Trophoblast cell (in vitro differentiated cells and primary cell): Measurements from ENCODE around the gene PGM1.

Experiments
- DNase-seq, 2 donors: peaks; one replicate each; pipeline ENCODE4 v3.0.0-alpha.2; 2016
- H2AFZ ChIP-seq: 2 replicates; pipeline ENCODE4 v1.6.1; 2013; ENCODE audit warnings: low read length, moderate library complexity, mild to moderate bottlenecking; ENCODE audit not compliant: insufficient read depth, poor library complexity
- H2AK5ac ChIP-seq: 2 replicates; pipeline ENCODE4 v1.6.1; 2013; ENCODE audit warnings: mild to moderate bottlenecking, low read length
- H2BK120ac ChIP-seq: 2 replicates; pipeline ENCODE4 v1.6.1; 2013; ENCODE audit warnings: low read length, mild to moderate bottlenecking, moderate library complexity; ENCODE audit not compliant: insufficient read depth, poor library complexity
- H2BK12ac ChIP-seq: 2 replicates; pipeline ENCODE4 v1.6.1; 2013; ENCODE audit warnings: mild to moderate bottlenecking, low read length, moderate library complexity
- H2BK5ac ChIP-seq: 2 replicates; pipeline ENCODE4 v1.6.1; 2013; ENCODE audit warnings: low read length, low read depth, moderate library complexity, mild to moderate bottlenecking; ENCODE audit not compliant: poor library complexity
- H3K14ac ChIP-seq: 2 replicates; pipeline ENCODE4 v1.6.1; 2013; ENCODE audit warnings: mild to moderate bottlenecking, low read length
- H3K18ac ChIP-seq: 2 replicates; pipeline ENCODE4 v1.6.1; 2013; ENCODE audit warnings: mild to moderate bottlenecking, low read length
- H3K23ac ChIP-seq: 2 replicates; pipeline ENCODE4 v1.6.1; 2013; ENCODE audit warnings: low read length
- H3K27ac ChIP-seq: 2 replicates; pipeline ENCODE4 v1.5.1; 2013; ENCODE audit warnings: low read depth, mild to moderate bottlenecking, inconsistent platforms, low read length, moderate library complexity
- H3K27me3 ChIP-seq: 2 replicates; pipeline ENCODE4 v1.6.1; 2013; ENCODE audit warnings: inconsistent platforms, mild to moderate bottlenecking, low read length, moderate library complexity; ENCODE audit not compliant: insufficient read depth
- H3K36me3 ChIP-seq, 2 experiments: 1 replicate in 1 of 2; 2 replicates in 1 of 2; pipeline ENCODE4 v1.6.1; 2013; ENCODE audit warnings: low read length in 2 of 2, mild to moderate bottlenecking in 2 of 2, moderate library complexity in 1 of 2; ENCODE audit not compliant: insufficient read depth in 2 of 2, control insufficient read depth in 1 of 2
- H3K4ac ChIP-seq: 2 replicates; pipeline ENCODE4 v1.6.1; 2013; ENCODE audit warnings: low read depth, mild to moderate bottlenecking, low read length, moderate library complexity
- H3K4me1 ChIP-seq, 2 experiments: 1 replicate in 1 of 2; 2 replicates in 1 of 2; pipeline ENCODE4 v1.6.1; 2013; ENCODE audit warnings: low read length in 2 of 2, mild to moderate bottlenecking in 2 of 2, moderate library complexity in 1 of 2; ENCODE audit not compliant: insufficient read depth in 2 of 2, control insufficient read depth in 1 of 2
- H3K4me2 ChIP-seq: 2 replicates; pipeline ENCODE4 v1.6.1; 2013; ENCODE audit warnings: inconsistent platforms, mild to moderate bottlenecking, low read length, moderate library complexity
- H3K4me3 ChIP-seq: 2 replicates; pipeline ENCODE4 v1.5.1; 2013; ENCODE audit warnings: mild to moderate bottlenecking, low read depth, low read length, inconsistent platforms
- H3K79me1 ChIP-seq: one replicate; pipeline ENCODE4 v1.6.1; 2013; ENCODE audit warnings: low read length
- H3K79me2 ChIP-seq: 2 replicates; pipeline ENCODE4 v1.6.1; 2013; ENCODE audit warnings: low read length, mild to moderate bottlenecking; ENCODE audit not compliant: control insufficient read depth, insufficient read depth, poor library complexity
- H3K9ac ChIP-seq: 2 replicates; pipeline ENCODE4 v1.6.1; 2013; ENCODE audit warnings: mild to moderate bottlenecking, low read length
- H3K9me3 ChIP-seq: 2 replicates; pipeline ENCODE4 v1.6.1; 2013; ENCODE audit warnings: low read depth, mild to moderate bottlenecking, control low read depth, inconsistent platforms, low read length; ENCODE audit not compliant: insufficient read depth
- H4K12ac ChIP-seq: 2 replicates; pipeline ENCODE4 v1.6.1; 2013; ENCODE audit warnings: low read depth, mild to moderate bottlenecking, low read length, moderate library complexity
- H4K8ac ChIP-seq: 2 replicates; pipeline ENCODE4 v1.6.1; 2013; ENCODE audit warnings: low read depth, mild to moderate bottlenecking, low read length, moderate library complexity
- H4K91ac ChIP-seq: one replicate; pipeline ENCODE4 v1.6.1; 2013; ENCODE audit warnings: low read depth, mild to moderate bottlenecking, low read length, moderate library complexity
- WGBS: extraction: QIAGEN DNeasy Blood & Tissue Kit; methylation state at CpG from one replicate; pipeline ENCODE4 v1.1.7; 2013; ENCODE audit warnings: missing lambda C conversion rate; ENCODE audit not compliant: insufficient read length, insufficient coverage; ENCODE audit errors: extremely low coverage; 5-methylcytosine and 5-hydroxymethylcytosine counted together

The PGM1 gene

GRCh38 chr1:63612564-63612963 lies 19.4 kb downstream of the PGM1 start:
- Histone ChIP-seq H3K4ac (no peak overlapping the region), H2BK12ac (no peak overlapping the region), H2AFZ (no peak overlapping the region), H3K14ac (no peak overlapping the region), H3K79me1 (peaks cover 7% of the 10 kb centered on the region), H2BK5ac (no peak overlapping the region), H3K9me3 (no peaks in the 10 kb centered on the region), H3K27me3 (no peaks in the 10 kb centered on the region), H4K8ac (no peak overlapping the region), H2AK5ac (no peak overlapping the region), H3K36me3 (no peaks in the 10 kb centered on the region), H3K23ac (no peak overlapping the region), H2BK120ac (peak overlapping the region; percentile 24), H4K91ac (no peak overlapping the region), H3K79me2 (no peaks in the 10 kb centered on the region), H3K27ac (peak overlapping the region; percentile 77), H3K4me3 (no peak overlapping the region), H3K4me1 (peaks cover 4 to 16% of the 10 kb centered on the region in 2 experiments), H3K9ac (no peak overlapping the region), H4K12ac (no peak overlapping the region), H3K18ac (no peak overlapping the region), H3K4me2 (peak overlapping the region; percentile 27)
- no CpG with 5 or more reads among the region's 4 CpGs for WGBS
- DNase-seq: peak; percentile 80 to 91

GRCh38 chr1:63612971-63613370 lies 19.8 kb downstream of the PGM1 start:
- DNase-seq: peak; percentile 40 to 64
- H3K36me3 ChIP-seq: no peaks in the 10 kb centered on the region

GRCh38 chr1:63615768-63616420 lies 22.7 kb downstream of the PGM1 start:
- WGBS: no CpG with 5 or more reads among the region's 6 CpGs
- Histone ChIP-seq H3K9ac (no peak overlapping the region), H3K4me3 (no peak overlapping the region), H3K4ac (no peak overlapping the region), H3K23ac (no peak overlapping the region), H2BK5ac (no peak overlapping the region), H3K4me1 (peaks cover 4 to 15% of the 10 kb centered on the region in 2 experiments), H3K9me3 (no peaks in the 10 kb centered on the region), H2AFZ (no peak overlapping the region), H3K79me1 (peaks cover 6% of the 10 kb centered on the region), H2AK5ac (no peak overlapping the region), H4K8ac (no peak overlapping the region), H4K91ac (no peak overlapping the region), H3K27ac (no peak overlapping the region), H2BK120ac (no peak overlapping the region), H3K18ac (no peak overlapping the region), H3K14ac (no peak overlapping the region), H3K27me3 (no peaks in the 10 kb centered on the region), H3K4me2 (no peak overlapping the region), H4K12ac (no peak overlapping the region), H2BK12ac (no peak overlapping the region), H3K36me3 (no peaks in the 10 kb centered on the region), H3K79me2 (no peaks in the 10 kb centered on the region)
- DNase-seq: peak; percentile 72 to 95

More at GRCh38 chr1:63612971-63613370, 19.8 kb downstream of the PGM1 start:
- H3K4me3 ChIP-seq: no peak overlapping the region
- no peak overlapping the region for H3K9ac ChIP-seq
- peak overlapping the region; percentile 24 for H2BK120ac ChIP-seq
- no peak overlapping the region for H2BK12ac ChIP-seq
- no peak overlapping the region for H3K14ac ChIP-seq
- no peaks in the 10 kb centered on the region for H3K27me3 ChIP-seq
- H3K27ac ChIP-seq: peak overlapping the region; percentile 77
- peak overlapping the region; percentile 52 for H2BK5ac ChIP-seq
- H4K91ac ChIP-seq: no peak overlapping the region
- H3K79me1 ChIP-seq: peaks cover 7% of the 10 kb centered on the region
- H3K9me3 ChIP-seq: no peaks in the 10 kb centered on the region
- no peak overlapping the region for H4K8ac ChIP-seq
- no peak overlapping the region for H3K23ac ChIP-seq
- H2AFZ ChIP-seq: no peak overlapping the region
- no peaks in the 10 kb centered on the region for H3K79me2 ChIP-seq
- H4K12ac ChIP-seq: no peak overlapping the region
- H3K18ac ChIP-seq: no peak overlapping the region
- peak overlapping the region; percentile 27 for H3K4me2 ChIP-seq
- H2AK5ac ChIP-seq: no peak overlapping the region
- no peak overlapping the region for H3K4ac ChIP-seq
- peaks cover 4 to 16% of the 10 kb centered on the region in 2 experiments for H3K4me1 ChIP-seq

GRCh38 chr1:63617450-63617849 lies 24.2 kb downstream of the PGM1 start:
- Histone ChIP-seq H3K27ac (no peak overlapping the region), H2AK5ac (no peak overlapping the region), H3K27me3 (no peaks in the 10 kb centered on the region), H2BK12ac (no peak overlapping the region), H3K79me1 (peaks cover 4% of the 10 kb centered on the region), H2BK120ac (no peak overlapping the region), H3K14ac (no peak overlapping the region), H3K18ac (no peak overlapping the region), H3K4me3 (no peak overlapping the region), H3K23ac (no peak overlapping the region), H3K4me2 (no peak overlapping the region), H3K4ac (no peak overlapping the region), H3K36me3 (no peaks in the 10 kb centered on the region), H2AFZ (no peak overlapping the region), H4K12ac (no peak overlapping the region), H3K9me3 (no peaks in the 10 kb centered on the region), H2BK5ac (no peak overlapping the region), H3K79me2 (no peaks in the 10 kb centered on the region), H4K91ac (peak overlapping the region; percentile 39), H3K4me1 (peaks cover 2 to 9% of the 10 kb centered on the region in 2 experiments), H4K8ac (no peak overlapping the region), H3K9ac (no peak overlapping the region)
- peak in 1 of 2 donors; percentile 26 for DNase-seq
- WGBS: no CpG with 5 or more reads among the region's 6 CpGs
